Fibroblast of the aortic adventitia (primary cell): ENCODE measurements around the gene TOMM70. TPM values are rescaled to one million over a fixed set of nuclear protein-coding genes. Genes with fewer than 3 reads are reported as not detected.

ENCODE experiments used
- DNase-seq: peaks from one replicate; pipeline ENCODE4 v3.0.0-alpha.2; 2010; ENCODE audit warnings: low read depth
- H3K4me3 ChIP-seq: 2 replicates; pipeline ENCODE4 v1.5.1; 2011; ENCODE audit warnings: low read depth, mild to moderate bottlenecking, control low read depth, low read length, moderate library complexity
- total RNA-seq: library from RNA; depleted of rRNA; stranded (reverse); fragments of >200 nt; gene quantifications from 2 replicates; pipeline ENCODE4 v1.2.3, GENCODE V29; 2012; ENCODE audit warnings: low replicate concordance
- TF ChIP-seq, protein P1 (sequence below): IDR thresholded peaks from 2 replicates; pipeline ENCODE4 v1.5.1; 2011; ENCODE audit warnings: mild to moderate bottlenecking, low read length, control low read depth, inconsistent platforms; ENCODE audit not compliant: insufficient read depth

The TOMM70 gene
- total RNA-seq, 1 donor = 62.0 TPM

DNA sequence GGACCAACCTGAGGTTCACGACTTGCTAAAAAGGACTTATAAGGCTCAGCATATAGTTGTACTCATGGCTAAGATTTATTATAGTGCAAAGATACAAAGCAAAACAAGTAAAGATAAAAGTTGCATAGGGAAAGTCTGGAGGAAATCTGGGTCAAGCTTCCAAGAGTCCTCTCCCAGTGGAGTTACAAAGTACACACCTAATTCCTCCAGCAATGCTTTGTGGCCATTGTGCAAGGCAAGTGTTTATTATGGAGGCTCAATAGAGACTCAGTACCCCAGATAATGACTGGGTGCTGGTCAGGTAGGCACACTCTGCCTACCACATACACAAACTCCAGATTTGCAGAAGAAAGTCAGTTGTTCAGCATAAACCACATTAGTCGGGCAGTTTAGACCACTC lies 23.4 kb upstream of the TOMM70 start:
- no peak overlapping the region for H3K4me3 ChIP-seq
- DNase-seq = no peak
- TF ChIP-seq, protein P1, sequence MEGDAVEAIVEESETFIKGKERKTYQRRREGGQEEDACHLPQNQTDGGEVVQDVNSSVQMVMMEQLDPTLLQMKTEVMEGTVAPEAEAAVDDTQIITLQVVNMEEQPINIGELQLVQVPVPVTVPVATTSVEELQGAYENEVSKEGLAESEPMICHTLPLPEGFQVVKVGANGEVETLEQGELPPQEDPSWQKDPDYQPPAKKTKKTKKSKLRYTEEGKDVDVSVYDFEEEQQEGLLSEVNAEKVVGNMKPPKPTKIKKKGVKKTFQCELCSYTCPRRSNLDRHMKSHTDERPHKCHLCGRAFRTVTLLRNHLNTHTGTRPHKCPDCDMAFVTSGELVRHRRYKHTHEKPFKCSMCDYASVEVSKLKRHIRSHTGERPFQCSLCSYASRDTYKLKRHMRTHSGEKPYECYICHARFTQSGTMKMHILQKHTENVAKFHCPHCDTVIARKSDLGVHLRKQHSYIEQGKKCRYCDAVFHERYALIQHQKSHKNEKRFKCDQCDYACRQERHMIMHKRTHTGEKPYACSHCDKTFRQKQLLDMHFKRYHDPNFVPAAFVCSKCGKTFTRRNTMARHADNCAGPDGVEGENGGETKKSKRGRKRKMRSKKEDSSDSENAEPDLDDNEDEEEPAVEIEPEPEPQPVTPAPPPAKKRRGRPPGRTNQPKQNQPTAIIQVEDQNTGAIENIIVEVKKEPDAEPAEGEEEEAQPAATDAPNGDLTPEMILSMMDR = no peak

DNA sequence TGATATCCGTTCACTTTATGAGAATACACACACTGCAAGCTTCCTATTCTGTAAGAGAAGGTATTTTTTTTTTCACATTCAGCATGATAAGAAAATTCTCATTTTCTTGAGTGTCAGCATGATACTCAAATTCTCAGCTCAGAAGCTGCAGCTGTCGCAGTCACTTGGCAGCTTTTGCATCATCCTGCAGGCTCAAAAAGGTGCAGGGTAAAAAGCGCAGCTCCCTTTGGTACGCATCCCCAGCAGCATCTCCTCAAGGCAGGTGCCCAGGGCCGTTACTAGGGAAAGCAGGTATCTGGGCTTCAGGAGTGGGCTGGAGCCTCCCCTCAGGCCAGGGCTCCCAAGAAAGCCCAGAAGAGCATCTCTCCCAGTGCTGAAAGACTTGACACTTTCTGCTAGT lies 22.7 kb upstream of the TOMM70 start:
- no peak for DNase-seq
- TF ChIP-seq, protein P1 = no peak
- no peak overlapping the region for H3K4me3 ChIP-seq

DNA sequence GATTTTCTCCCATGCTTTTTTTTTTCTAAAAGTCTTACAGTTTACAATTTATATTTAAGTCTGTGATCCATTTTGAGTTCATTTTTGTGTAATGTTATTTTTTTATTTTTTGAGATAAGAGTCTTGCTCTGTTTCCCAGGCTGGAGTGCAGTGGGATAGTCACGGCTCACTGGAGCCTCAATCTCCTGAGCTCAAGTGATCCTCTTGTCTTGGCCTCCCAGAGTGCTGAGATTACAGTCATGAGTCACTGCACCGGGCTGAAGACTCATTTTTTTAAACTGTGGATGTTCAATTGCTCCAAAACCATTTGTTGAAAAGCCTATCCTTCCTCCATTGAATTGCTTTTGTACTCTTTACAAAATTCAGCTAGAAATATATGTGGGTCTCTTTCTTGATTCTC lies 20.0 kb upstream of the TOMM70 start:
- DNase-seq = no peak
- H3K4me3 ChIP-seq = no peak overlapping the region
- TF ChIP-seq, protein P1 = no peak

DNA sequence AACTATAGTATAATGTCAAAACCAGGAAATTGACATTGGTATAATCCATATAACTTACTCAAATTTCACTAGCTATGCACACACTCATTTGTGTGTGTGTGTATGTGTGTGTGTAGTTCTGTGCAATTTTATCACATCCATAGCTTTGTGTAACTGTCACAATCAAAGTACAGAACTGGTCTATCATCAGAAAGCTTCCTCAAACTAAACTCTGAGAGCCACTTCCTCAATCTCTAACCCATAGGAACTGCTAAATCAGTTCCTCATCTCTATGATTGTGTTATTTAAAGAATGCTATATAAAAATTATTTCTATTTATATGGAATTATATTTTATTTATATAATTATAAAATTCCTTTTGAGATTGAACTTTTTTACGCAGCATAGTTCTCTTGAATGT lies 18.5 kb upstream of the TOMM70 start:
- no peak overlapping the region for H3K4me3 ChIP-seq
- TF ChIP-seq, protein P1 = no peak
- no peak for DNase-seq

DNA sequence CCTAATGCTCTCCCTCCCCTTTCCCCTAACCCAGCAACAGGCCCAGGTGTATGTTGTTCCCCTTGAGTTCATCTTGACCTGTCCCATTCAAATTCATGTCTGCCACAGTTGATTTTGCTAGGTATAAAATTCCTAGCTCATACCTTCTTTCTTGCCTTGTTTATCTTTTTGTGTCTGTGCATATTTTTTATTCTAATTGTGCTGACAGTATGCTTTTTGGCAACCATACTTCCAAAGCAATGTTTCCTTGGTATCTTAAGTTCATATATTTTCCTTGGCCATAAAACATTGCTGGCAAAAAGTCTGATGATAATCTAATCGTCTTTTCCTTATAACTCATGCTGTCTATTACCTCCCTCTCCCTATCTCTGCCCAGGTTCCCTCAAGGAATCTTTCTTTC lies 16.0 kb upstream of the TOMM70 start:
- H3K4me3 ChIP-seq = no peak overlapping the region
- DNase-seq = no peak
- TF ChIP-seq, protein P1 = no peak

DNA sequence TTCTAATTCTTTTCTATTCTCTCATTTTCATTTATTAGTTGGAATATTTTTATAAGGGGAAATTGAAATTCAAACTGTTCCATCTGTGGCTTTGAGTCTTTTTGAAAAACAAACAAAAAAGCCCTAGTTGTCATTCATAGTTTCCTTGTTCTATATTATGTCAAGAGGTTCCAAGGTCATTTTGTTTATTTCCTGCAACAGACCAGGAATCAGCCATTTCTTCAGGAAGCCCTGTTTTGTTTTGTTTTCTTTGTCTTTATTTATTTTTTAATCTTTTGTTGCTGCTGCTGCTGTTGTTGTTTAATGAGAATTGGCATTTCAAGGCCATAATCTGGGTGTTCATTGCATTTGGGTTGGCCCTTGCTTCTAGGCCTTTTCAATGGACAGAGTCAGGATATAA lies 15.3 kb upstream of the TOMM70 start:
- TF ChIP-seq, protein P1 = no peak
- no peak overlapping the region for H3K4me3 ChIP-seq
- no peak for DNase-seq

DNA sequence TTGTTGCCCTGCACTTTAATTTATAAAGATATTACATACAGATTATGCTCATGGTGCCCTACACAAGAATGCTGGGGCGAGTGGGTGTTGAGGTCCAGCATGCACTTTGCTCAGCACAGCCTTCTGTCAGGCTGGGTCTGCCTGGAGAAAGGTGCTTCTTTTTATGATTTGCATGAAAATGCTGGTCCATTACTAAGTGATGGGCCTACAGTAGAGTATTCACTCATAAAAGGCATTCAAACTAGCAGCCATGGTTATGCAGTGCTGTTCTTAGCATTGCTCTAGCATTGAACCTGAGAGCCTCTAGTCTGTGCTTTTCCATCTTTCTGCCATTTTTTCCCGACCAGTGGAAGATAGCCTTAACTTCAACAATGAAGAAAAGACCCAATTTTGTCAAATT lies 12.7 kb upstream of the TOMM70 start:
- H3K4me3 ChIP-seq = no peak overlapping the region
- DNase-seq = no peak
- TF ChIP-seq, protein P1 = no peak
